Measurements from ENCODE around the gene SPECC1L.

DNA sequence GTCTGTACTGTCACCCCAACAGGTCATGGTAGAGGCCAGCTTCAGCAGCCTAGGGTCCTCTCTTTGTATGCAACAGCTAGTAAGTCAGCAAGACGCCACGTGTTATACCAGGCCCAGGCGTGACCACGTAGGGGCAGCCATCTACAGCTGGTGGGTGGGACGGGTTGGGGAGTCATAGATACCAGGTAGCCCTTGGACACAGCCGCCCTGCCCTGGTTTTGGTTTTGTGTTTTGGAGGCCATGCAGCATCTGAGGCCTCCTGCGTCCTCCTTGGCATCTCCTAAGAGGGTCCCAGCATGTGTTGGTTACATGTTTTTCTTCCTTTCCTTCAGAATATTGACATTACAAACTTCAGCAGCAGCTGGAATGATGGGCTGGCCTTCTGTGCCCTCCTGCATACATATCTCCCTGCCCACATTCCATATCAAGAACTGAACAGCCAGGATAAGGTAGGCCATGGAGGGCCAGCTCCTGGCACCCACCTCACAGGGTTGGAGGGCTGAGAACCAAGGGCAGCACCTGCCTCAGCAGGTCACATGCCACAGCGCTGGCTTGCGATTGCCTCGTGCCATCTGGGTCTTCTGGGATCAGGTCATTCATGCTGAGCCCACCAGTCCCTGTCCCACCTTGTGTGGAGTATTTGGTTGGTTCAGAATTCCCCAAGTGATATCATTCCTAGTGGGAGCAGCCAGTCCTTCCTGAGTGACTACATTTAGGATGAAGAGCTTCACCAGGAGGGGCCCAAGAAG, 140.8 kb downstream of the SPECC1L start:
- no peak for TF ChIP-seq FOXK2 (IDR thresholded peaks at IDR 0.05)
- TF ChIP-seq, protein P1, sequence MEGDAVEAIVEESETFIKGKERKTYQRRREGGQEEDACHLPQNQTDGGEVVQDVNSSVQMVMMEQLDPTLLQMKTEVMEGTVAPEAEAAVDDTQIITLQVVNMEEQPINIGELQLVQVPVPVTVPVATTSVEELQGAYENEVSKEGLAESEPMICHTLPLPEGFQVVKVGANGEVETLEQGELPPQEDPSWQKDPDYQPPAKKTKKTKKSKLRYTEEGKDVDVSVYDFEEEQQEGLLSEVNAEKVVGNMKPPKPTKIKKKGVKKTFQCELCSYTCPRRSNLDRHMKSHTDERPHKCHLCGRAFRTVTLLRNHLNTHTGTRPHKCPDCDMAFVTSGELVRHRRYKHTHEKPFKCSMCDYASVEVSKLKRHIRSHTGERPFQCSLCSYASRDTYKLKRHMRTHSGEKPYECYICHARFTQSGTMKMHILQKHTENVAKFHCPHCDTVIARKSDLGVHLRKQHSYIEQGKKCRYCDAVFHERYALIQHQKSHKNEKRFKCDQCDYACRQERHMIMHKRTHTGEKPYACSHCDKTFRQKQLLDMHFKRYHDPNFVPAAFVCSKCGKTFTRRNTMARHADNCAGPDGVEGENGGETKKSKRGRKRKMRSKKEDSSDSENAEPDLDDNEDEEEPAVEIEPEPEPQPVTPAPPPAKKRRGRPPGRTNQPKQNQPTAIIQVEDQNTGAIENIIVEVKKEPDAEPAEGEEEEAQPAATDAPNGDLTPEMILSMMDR (IDR thresholded peaks at IDR 0.05 in 2 of 3, conservative IDR thresholded peaks at IDR 0.05 in 1 of 3; ENCODE audit: control insufficient read depth in 2 of 3, extremely low read depth in 1 of 3, insufficient read depth in 1 of 3, low read depth in 3 of 3, low read length in 3 of 3), result no peak
- no peak for TF ChIP-seq RELA (IDR thresholded peaks at IDR 0.05; ENCODE audit: borderline replicate concordance, partially characterized antibody)
- TF ChIP-seq ZNF24 (IDR thresholded peaks at IDR 0.05), result no peak
- no peak for TF ChIP-seq RFX5 (IDR thresholded peaks at IDR 0.05; ENCODE audit: low read depth, low read length)
